Large intestine (tissue), 3 donors: ENCODE data around the gene LMNTD2. TPM values are rescaled to one million over a fixed set of nuclear protein-coding genes. Genes with fewer than 3 reads are reported as not detected.

ENCODE experiments used
- DNase-seq, 2 donors: peaks; one replicate each; pipeline versions ENCODE4 v3.0.0 to v3.0.0-alpha.2; 2013
- H3K27ac ChIP-seq: one replicate; pipeline ENCODE4 v1.5.1; 2013; ENCODE audit warnings: low read length
- H3K27me3 ChIP-seq: 2 replicates; pipeline ENCODE4 v1.6.1; 2013; ENCODE audit warnings: low read length; ENCODE audit not compliant: control insufficient read depth, insufficient read depth
- H3K36me3 ChIP-seq: 2 replicates; pipeline ENCODE4 v1.6.1; 2013; ENCODE audit warnings: low read length; ENCODE audit not compliant: control insufficient read depth, insufficient read depth
- H3K4me1 ChIP-seq: one replicate; pipeline ENCODE4 v1.6.1; 2013; ENCODE audit warnings: low read length; ENCODE audit not compliant: control insufficient read depth, insufficient read depth
- H3K4me3 ChIP-seq: one replicate; pipeline ENCODE4 v1.5.1; 2013; ENCODE audit warnings: low read length
- H3K9me3 ChIP-seq: one replicate; pipeline ENCODE4 v1.6.1; 2013; ENCODE audit warnings: mild to moderate bottlenecking, low read depth, low read length, moderate library complexity; ENCODE audit not compliant: control insufficient read depth
- WGBS: methylation state at CpG from one replicate; pipeline ENCODE4 v1.1.5; 2013; ENCODE audit warnings: low lambda C conversion rate; ENCODE audit not compliant: insufficient coverage; 5-methylcytosine and 5-hydroxymethylcytosine counted together
- polyA plus RNA-seq: library from polyadenylated mRNA; unstranded; fragments of 120-200 nt; gene quantifications from one replicate; pipeline ENCODE4 v1.2.1, GENCODE V29; 2013

The LMNTD2 gene
- polyA plus RNA-seq, 1 donor: 4.6 TPM

DNA sequence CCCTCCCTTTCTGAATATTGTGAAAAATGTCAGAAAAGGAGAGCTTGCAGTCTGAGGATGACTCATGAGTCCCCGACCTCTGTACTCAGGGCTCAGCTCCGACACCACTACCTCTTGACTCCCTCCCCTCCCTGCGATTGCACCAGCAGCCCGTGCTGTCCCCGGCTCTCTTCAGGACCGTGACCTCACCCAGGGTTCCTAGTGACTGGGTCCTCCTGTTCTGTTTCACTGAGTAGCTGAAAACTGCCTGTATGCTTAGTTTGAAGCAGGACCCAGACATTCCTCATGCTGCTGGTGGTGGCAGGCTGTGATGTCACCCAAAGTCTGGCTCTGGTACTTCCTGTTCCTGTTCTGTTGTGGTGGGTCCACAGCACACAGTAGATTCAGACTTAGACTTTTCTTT is 27.4 kb upstream of the LMNTD2 start:
- Histone ChIP-seq H3K4me1 (peaks cover 26% of the 10 kb centered on the region), H3K9me3 (no peaks in the 10 kb centered on the region), H3K27me3 (no peaks in the 10 kb centered on the region), H3K36me3 (peaks cover 79% of the 10 kb centered on the region), H3K27ac (peak overlapping the region; percentile 91), H3K4me3 (no peak overlapping the region)
- DNase-seq: peak; percentile 95 to 96
- WGBS: no CpG with 5 or more reads among the region's 6 CpGs

DNA sequence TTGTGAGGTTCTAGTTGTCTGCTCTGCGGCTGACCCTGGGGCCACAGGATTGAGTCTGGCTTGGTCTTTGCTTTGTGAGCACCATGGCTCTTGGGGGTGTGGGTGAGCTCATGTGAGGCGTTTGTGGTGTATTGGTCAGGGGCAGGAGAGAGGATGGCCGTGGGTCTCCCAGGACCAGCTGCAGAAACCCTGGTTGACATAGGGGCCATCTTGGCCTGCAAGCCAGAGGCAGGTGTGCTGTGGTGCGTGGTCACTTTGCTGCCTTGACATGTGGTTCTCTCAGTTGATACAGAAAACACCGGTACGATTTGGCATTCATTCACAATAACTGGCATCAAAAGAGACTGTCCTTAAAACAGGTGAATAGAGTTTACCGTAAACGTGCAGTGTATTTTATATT is 27.0 kb upstream of the LMNTD2 start:
- no CpG with 5 or more reads among the region's 8 CpGs for WGBS
- Histone ChIP-seq H3K4me1 (peaks cover 26% of the 10 kb centered on the region), H3K27me3 (no peaks in the 10 kb centered on the region), H3K4me3 (no peak overlapping the region), H3K9me3 (no peaks in the 10 kb centered on the region), H3K36me3 (peaks cover 78% of the 10 kb centered on the region), H3K27ac (peak overlapping the region; percentile 91)
- DNase-seq: no peak

DNA sequence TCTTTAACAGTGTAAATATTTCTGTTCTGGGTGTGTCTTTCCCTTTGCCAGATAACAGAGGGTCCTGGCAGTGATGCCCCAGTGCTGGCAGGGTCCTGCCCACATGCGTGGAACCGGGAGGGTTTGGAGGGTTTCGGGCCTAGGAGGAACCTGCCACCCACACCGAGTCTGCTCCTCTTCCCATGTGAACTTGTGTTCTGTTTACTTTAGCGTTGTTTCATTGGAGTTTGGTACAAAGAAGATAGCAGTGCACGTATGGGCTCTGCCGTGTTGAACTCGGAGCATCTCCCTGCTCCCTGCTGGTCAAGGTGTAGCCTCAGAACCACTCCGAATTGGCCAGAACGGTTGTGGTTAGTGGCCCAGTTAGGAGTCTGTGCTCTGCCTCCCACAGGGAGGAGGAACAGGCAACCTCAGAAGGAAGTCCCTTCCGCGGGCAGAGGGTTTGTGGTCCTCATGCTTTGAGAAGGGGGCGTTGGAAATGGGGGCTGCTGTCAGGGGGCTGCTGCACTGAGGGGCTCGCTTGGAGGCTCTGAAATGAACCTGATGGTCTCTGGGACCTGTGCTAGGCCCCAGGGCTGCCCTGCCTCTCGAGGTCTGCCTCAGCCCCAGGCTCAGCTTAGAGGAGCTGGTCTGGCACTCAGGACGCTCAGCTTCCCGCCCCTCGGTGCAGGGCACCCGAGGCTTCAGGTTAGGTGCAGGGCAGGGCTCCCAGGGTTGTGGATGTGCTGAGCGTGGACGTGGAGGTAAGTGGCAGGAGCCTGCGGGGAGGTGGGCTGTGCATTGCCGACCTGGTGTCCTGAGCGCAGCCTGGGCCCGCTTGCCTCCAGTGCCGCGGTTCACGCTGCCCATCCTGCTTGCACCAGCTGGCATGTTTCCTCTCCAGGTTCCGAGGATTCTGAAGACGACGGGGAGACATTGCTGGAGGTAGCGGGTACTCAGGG is 26.1 kb upstream of the LMNTD2 start:
- peak overlapping the region; percentile 91 for H3K27ac ChIP-seq
- no peaks in the 10 kb centered on the region for H3K9me3 ChIP-seq
- no peaks in the 10 kb centered on the region for H3K27me3 ChIP-seq
- WGBS: no CpG with 5 or more reads among the region's 32 CpGs
- DNase-seq: no peak
- H3K4me1 ChIP-seq: peaks cover 28% of the 10 kb centered on the region
- H3K4me3 ChIP-seq: no peak overlapping the region
- H3K36me3 ChIP-seq: peaks cover 79% of the 10 kb centered on the region

- Histone ChIP-seq H3K4me1 (peaks cover 47% of the 10 kb centered on the region), H3K36me3 (peaks cover 63% of the 10 kb centered on the region), H3K9me3 (no peaks in the 10 kb centered on the region), H3K27me3 (no peaks in the 10 kb centered on the region), H3K4me3 (no peak overlapping the region), H3K27ac (no peak overlapping the region)
- no CpG with 5 or more reads among the region's 10 CpGs for WGBS
- DNase-seq: no peak
Measured at GRCh38 chr11:584287-584686, 23.7 kb upstream of the LMNTD2 start.

DNA sequence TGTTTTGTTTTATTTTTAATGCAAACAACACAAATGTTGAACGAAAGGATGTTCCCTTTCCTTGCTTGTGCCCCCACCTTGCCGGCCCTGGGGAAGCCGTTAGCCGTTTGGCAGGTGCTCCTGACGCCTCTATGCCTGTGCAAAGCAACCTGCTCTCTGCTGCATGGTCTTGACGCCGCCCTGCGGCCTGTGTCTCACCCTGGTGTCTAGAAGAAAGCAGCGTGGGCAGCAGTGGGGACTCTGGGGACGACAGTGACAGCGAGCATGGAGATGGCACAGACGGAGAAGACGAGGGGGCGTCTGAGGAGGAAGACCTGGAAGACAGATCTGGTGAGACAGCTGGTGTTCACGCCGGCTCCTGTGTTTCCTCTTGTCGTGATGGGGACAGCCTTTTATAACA is 21.2 kb upstream of the LMNTD2 start:
- Histone ChIP-seq H3K4me1 (peaks cover 45% of the 10 kb centered on the region), H3K27me3 (no peaks in the 10 kb centered on the region), H3K9me3 (no peaks in the 10 kb centered on the region), H3K4me3 (no peak overlapping the region), H3K36me3 (peaks cover 38% of the 10 kb centered on the region), H3K27ac (no peak overlapping the region)
- DNase-seq: no peak
- WGBS: no CpG with 5 or more reads among the region's 17 CpGs

GRCh38 chr11:581342-581741 is 20.8 kb upstream of the LMNTD2 start:
- Histone ChIP-seq H3K4me1 (peaks cover 41% of the 10 kb centered on the region), H3K4me3 (no peak overlapping the region), H3K9me3 (no peaks in the 10 kb centered on the region), H3K27me3 (no peaks in the 10 kb centered on the region), H3K36me3 (peaks cover 34% of the 10 kb centered on the region), H3K27ac (peak overlapping the region; percentile 93)
- DNase-seq: no peak
- 82% methylated on average over 2 of the region's 14 CpGs for WGBS

- peak; percentile 88 to 95 for DNase-seq
- Histone ChIP-seq H3K4me3 (no peak overlapping the region), H3K27ac (peak overlapping the region; percentile 98), H3K9me3 (no peaks in the 10 kb centered on the region), H3K27me3 (peaks cover 5% of the 10 kb centered on the region), H3K4me1 (peaks cover 38% of the 10 kb centered on the region), H3K36me3 (peaks cover 30% of the 10 kb centered on the region)
- WGBS: no CpG with 5 or more reads among the region's 20 CpGs
Measured at GRCh38 chr11:579830-580601, 19.5 kb upstream of the LMNTD2 start.

- no CpG with 5 or more reads among the region's 21 CpGs for WGBS
- Histone ChIP-seq H3K27ac (peak overlapping the region; percentile 98), H3K27me3 (peaks cover 15% of the 10 kb centered on the region), H3K4me1 (peaks cover 49% of the 10 kb centered on the region), H3K36me3 (peaks cover 21% of the 10 kb centered on the region), H3K4me3 (peak overlapping the region; percentile 99), H3K9me3 (no peaks in the 10 kb centered on the region)
- peak; percentile 45 to 62 for DNase-seq
Measured at GRCh38 chr11:578276-579035, 17.9 kb upstream of the LMNTD2 start.

DNA sequence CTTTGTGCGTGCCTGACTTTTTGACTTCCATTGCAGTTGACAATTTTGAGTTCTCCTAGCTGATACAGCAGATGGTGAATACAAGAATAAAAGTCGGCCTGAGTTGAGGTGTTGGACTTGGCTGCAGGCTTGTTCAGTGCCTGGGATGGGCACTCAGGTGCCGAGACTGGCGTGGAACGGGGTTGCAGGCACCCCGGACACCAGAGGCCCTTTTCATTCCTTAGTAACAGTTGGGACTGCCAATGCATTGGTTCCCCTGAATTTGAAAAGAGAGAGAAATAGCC is 17.0 kb upstream of the LMNTD2 start:
- peaks cover 54% of the 10 kb centered on the region for H3K4me1 ChIP-seq
- peak overlapping the region; percentile 98 for H3K27ac ChIP-seq
- peak overlapping the region; percentile 99 for H3K4me3 ChIP-seq
- no peak for DNase-seq
- no CpG with 5 or more reads among the region's 6 CpGs for WGBS
- peaks cover 20% of the 10 kb centered on the region for H3K27me3 ChIP-seq
- peaks cover 13% of the 10 kb centered on the region for H3K36me3 ChIP-seq
- H3K9me3 ChIP-seq: no peaks in the 10 kb centered on the region
